BJ (cell line): ENCODE results near the gene CEP131. TPM values are rescaled to one million over a fixed set of nuclear protein-coding genes. Genes with fewer than 3 reads are reported as not detected.
"Not testable (repeated sequence)": the region's sequence is repeated elsewhere in the genome, so short reads cannot be mapped to it uniquely, and the experiment has no call there.

Source experiments
- CTCF ChIA-PET: fragments of 350-600 bp; formaldehyde crosslinking; extraction: SDS; loops from one replicate; lab custom pipeline; 2021; ENCODE audit warnings: antibody characterized with exemption, inconsistent platforms; lab: Yijun Ruan, JAX
- POLR2A ChIA-PET: fragments of 300-600 bp; sonication (Branson Sonifier 250); formaldehyde crosslinking; extraction: SDS; loops from one replicate; lab custom pipeline; 2021; ENCODE audit warnings: antibody characterized with exemption; lab: Charles Lee
- DNase-seq: peaks from one replicate; pipeline ENCODE4 v3.0.0-alpha.2; 2011; ENCODE audit warnings: low read depth
- H3K27me3 ChIP-seq: 2 replicates; pipeline ENCODE4 v1.6.0; 2011; ENCODE audit warnings: low read length; ENCODE audit not compliant: control insufficient read depth, insufficient read depth
- H3K36me3 ChIP-seq: 2 replicates; pipeline ENCODE4 v1.5.1; 2011; ENCODE audit warnings: low read length; ENCODE audit not compliant: control insufficient read depth, insufficient read depth
- H3K4me3 ChIP-seq: 2 replicates; pipeline ENCODE4 v1.5.1; 2011; ENCODE audit warnings: low read depth, mild to moderate bottlenecking, control low read depth, low read length
- CTCF ChIP-seq: IDR thresholded peaks from 2 replicates; pipeline ENCODE4 v1.5.1; 2011; ENCODE audit warnings: low read depth, mild to moderate bottlenecking, control low read depth, inconsistent platforms, low read length, moderate library complexity; ENCODE audit not compliant: insufficient read depth
- polyA plus RNA-seq: library from polyadenylated mRNA; depleted of rRNA; stranded (reverse); fragments of >200 nt; gene quantifications from 2 replicates; pipeline ENCODE4 v1.2.3, GENCODE V29; 2011

CEP131 gene
- polyA plus RNA-seq, 1 experiment: 4.9 TPM

- no peak overlapping the region for H3K4me3 ChIP-seq
- no peak for DNase-seq
- H3K36me3 ChIP-seq: peaks cover 30% of the 10 kb centered on the region
- POLR2A ChIA-PET: no interaction called here
- no peaks in the 10 kb centered on the region for H3K27me3 ChIP-seq
- peak; percentile 36 for TF ChIP-seq CTCF
- CTCF ChIA-PET: no interaction called here
Measured at GRCh38 chr17:81230043-81230820, 7.5 kb upstream of the CEP131 start.

GRCh38 chr17:81229666-81229920, 6.8 kb upstream of the CEP131 start:
- no peak for DNase-seq
- POLR2A ChIA-PET: no interaction called here
- CTCF ChIA-PET: no interaction called here

GRCh38 chr17:81228834-81229665, 6.3 kb upstream of the CEP131 start:
- no peak for TF ChIP-seq CTCF
- no peaks in the 10 kb centered on the region for H3K27me3 ChIP-seq
- CTCF ChIA-PET: no interaction called here
- no peak for DNase-seq
- H3K4me3 ChIP-seq: no peak overlapping the region
- POLR2A ChIA-PET: no interaction called here
- peaks cover 30% of the 10 kb centered on the region for H3K36me3 ChIP-seq

More at GRCh38 chr17:81229666-81229920, 6.8 kb upstream of the CEP131 start:
- Histone ChIP-seq H3K27me3 (no peaks in the 10 kb centered on the region), H3K4me3 (no peak overlapping the region), H3K36me3 (peaks cover 30% of the 10 kb centered on the region)
- no peak for TF ChIP-seq CTCF

- DNase-seq: no peak
- ChIA-PET POLR2A (no interaction called here), CTCF (no interaction called here)
- H3K27me3 ChIP-seq: no peaks in the 10 kb centered on the region
- peaks cover 27% of the 10 kb centered on the region for H3K36me3 ChIP-seq
- TF ChIP-seq CTCF: no peak
- H3K4me3 ChIP-seq: no peak overlapping the region
Measured at GRCh38 chr17:81228420-81228819, 5.7 kb upstream of the CEP131 start.

GRCh38 chr17:81227630-81228029, 4.9 kb upstream of the CEP131 start:
- DNase-seq, H3K27me3 ChIP-seq, CTCF ChIA-PET, POLR2A ChIA-PET, H3K4me3 ChIP-seq: not testable (repeated sequence)
- peaks cover 22% of the 10 kb centered on the region for H3K36me3 ChIP-seq
